ENCODE data around the gene TLE4.
"Not testable (repeated sequence)": the region's sequence is repeated elsewhere in the genome, so short reads cannot be mapped to it uniquely, and the experiment has no call there.

Gene TLE4

GRCh38 chr9:79639354-79639753 is 67.6 kb downstream of the TLE4 start:
- Histone ChIP-seq H3K27me3 (replicated peaks in 2 of 5; ENCODE audit: control insufficient read depth in 4 of 5, insufficient read depth in 5 of 5, low read length in 4 of 5) (no peaks in the 10 kb centered on the region), H3K9me3 (ENCODE audit: control extremely low read depth in 1 of 5, control insufficient read depth in 4 of 5, insufficient read depth in 2 of 5, low read depth in 1 of 5, low read length in 4 of 5) (peaks cover 1 to 13% (median 7%) of the 10 kb centered on the region in 5 experiments), H3K36me3 (ENCODE audit: control insufficient read depth in 4 of 4, insufficient read depth in 4 of 4, low read length in 3 of 4) (peaks cover 6 to 13% (median 9%) of the 10 kb centered on the region in 4 experiments), H3K4me1 (ENCODE audit: control extremely low read depth in 1 of 4, control insufficient read depth in 4 of 4, insufficient read depth in 4 of 4, low read length in 3 of 4) (no peaks in the 10 kb centered on the region), H3K4me3 (ENCODE audit: control insufficient read depth in 1 of 7, extremely low read depth in 1 of 7, insufficient read depth in 4 of 7, low read depth in 2 of 7, low read length in 6 of 7) (no peak overlapping the region), H3K27ac (ENCODE audit: insufficient read depth in 1 of 2, low read depth in 1 of 2, low read length in 2 of 2, poor library complexity in 1 of 2, severe bottlenecking in 2 of 2) (no peak overlapping the region)
- no peak for DNase-seq
- WGBS (ENCODE audit: insufficient coverage) = no CpG with 5 or more reads among the region's 1 CpG
- ChIA-PET POLR2A (interaction anchor here (0.6 to 1.5 kb wide), 2 partner anchors 12 to 37 kb away, joined by 3 to 7 read pairs; no protein-coding TSS in a partner anchor), CTCF (interaction anchor here (1.3 kb wide), 1 partner anchor 47 kb away, joined by 4 read pairs; no protein-coding TSS in a partner anchor)

DNA sequence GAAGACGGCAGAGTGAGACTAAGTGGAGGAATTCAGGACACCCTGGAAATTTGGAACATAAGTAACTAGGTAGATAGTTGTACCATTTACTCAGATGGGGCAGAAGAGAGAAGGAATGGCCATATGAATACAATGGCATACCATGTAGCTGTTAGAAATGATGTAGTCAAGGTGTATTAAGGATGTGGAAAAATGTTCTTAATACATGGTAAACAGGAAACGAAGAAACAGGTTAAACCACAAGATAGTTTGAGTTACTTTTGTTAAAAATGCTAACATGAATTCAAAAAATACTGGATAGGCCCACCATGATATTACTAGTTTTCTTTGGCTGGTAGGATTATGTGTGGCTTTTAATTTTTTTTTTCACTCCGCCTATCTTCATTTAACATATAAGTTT is 68.3 kb downstream of the TLE4 start:
- H3K27ac ChIP-seq (ENCODE audit: insufficient read depth in 1 of 2, low read depth in 1 of 2, low read length in 2 of 2, poor library complexity in 1 of 2, severe bottlenecking in 2 of 2); H3K4me3 ChIP-seq (ENCODE audit: control insufficient read depth in 1 of 7, extremely low read depth in 1 of 7, insufficient read depth in 4 of 7, low read depth in 2 of 7, low read length in 6 of 7); H3K4me1 ChIP-seq (ENCODE audit: control extremely low read depth in 1 of 4, control insufficient read depth in 4 of 4, insufficient read depth in 4 of 4, low read length in 3 of 4); H3K27me3 ChIP-seq (replicated peaks in 2 of 5; ENCODE audit: control insufficient read depth in 4 of 5, insufficient read depth in 5 of 5, low read length in 4 of 5); DNase-seq: not testable (repeated sequence)
- ChIA-PET POLR2A (interaction anchor here (0.6 kb wide), 1 partner anchor 38 kb away, joined by 7 read pairs; no protein-coding TSS in a partner anchor), CTCF (interaction anchor here (1.2 kb wide), 1 partner anchor 15 kb away, joined by 3 read pairs; no protein-coding TSS in a partner anchor)
- Histone ChIP-seq H3K9me3 (ENCODE audit: control extremely low read depth in 1 of 5, control insufficient read depth in 4 of 5, insufficient read depth in 2 of 5, low read depth in 1 of 5, low read length in 4 of 5) (peaks cover 1 to 19% (median 9%) of the 10 kb centered on the region in 5 experiments), H3K36me3 (ENCODE audit: control insufficient read depth in 4 of 4, insufficient read depth in 4 of 4, low read length in 3 of 4) (peaks cover 10 to 19% (median 11%) of the 10 kb centered on the region in 4 experiments)
- WGBS (ENCODE audit: insufficient coverage) = no CpG with 5 or more reads among the region's 3 CpGs

- Histone ChIP-seq H3K9me3 (ENCODE audit: control extremely low read depth in 1 of 5, control insufficient read depth in 4 of 5, insufficient read depth in 2 of 5, low read depth in 1 of 5, low read length in 4 of 5) (peaks cover 1 to 22% (median 10%) of the 10 kb centered on the region in 5 experiments), H3K36me3 (ENCODE audit: control insufficient read depth in 4 of 4, insufficient read depth in 4 of 4, low read length in 3 of 4) (peaks cover 11 to 20% (median 13%) of the 10 kb centered on the region in 4 experiments), H3K27ac (ENCODE audit: insufficient read depth in 1 of 2, low read depth in 1 of 2, low read length in 2 of 2, poor library complexity in 1 of 2, severe bottlenecking in 2 of 2) (no peak overlapping the region), H3K4me1 (ENCODE audit: control extremely low read depth in 1 of 4, control insufficient read depth in 4 of 4, insufficient read depth in 4 of 4, low read length in 3 of 4) (no peaks in the 10 kb centered on the region), H3K4me3 (ENCODE audit: control insufficient read depth in 1 of 7, extremely low read depth in 1 of 7, insufficient read depth in 4 of 7, low read depth in 2 of 7, low read length in 6 of 7) (no peak overlapping the region), H3K27me3 (replicated peaks in 2 of 5; ENCODE audit: control insufficient read depth in 4 of 5, insufficient read depth in 5 of 5, low read length in 4 of 5) (no peaks in the 10 kb centered on the region)
- DNase-seq = no peak
- ChIA-PET CTCF (interaction anchor here (1.2 kb wide), 1 partner anchor 16 kb away, joined by 3 read pairs; no protein-coding TSS in a partner anchor), POLR2A (no interaction called here)
- WGBS (ENCODE audit: insufficient coverage) = 100% methylated on average over 1 of the region's 1 CpG
These were observed 69.3 kb downstream of the TLE4 start for GRCh38 chr9:79641070-79641469.

GRCh38 chr9:79642671-79643070 is 70.9 kb downstream of the TLE4 start:
- POLR2A ChIA-PET = no interaction called here
- WGBS (ENCODE audit: insufficient coverage) = 100% methylated on average over 1 of the region's 2 CpGs
- no peak for DNase-seq
- Histone ChIP-seq H3K36me3 (ENCODE audit: control insufficient read depth in 4 of 4, insufficient read depth in 4 of 4, low read length in 3 of 4) (peaks cover 6 to 15% (median 13%) of the 10 kb centered on the region in 4 experiments), H3K27ac (ENCODE audit: insufficient read depth in 1 of 2, low read depth in 1 of 2, low read length in 2 of 2, poor library complexity in 1 of 2, severe bottlenecking in 2 of 2) (no peak overlapping the region), H3K4me3 (ENCODE audit: control insufficient read depth in 1 of 7, extremely low read depth in 1 of 7, insufficient read depth in 4 of 7, low read depth in 2 of 7, low read length in 6 of 7) (no peak overlapping the region), H3K9me3 (ENCODE audit: control extremely low read depth in 1 of 5, control insufficient read depth in 4 of 5, insufficient read depth in 2 of 5, low read depth in 1 of 5, low read length in 4 of 5) (peaks cover 1 to 22% (median 10%) of the 10 kb centered on the region in 5 experiments), H3K4me1 (ENCODE audit: control extremely low read depth in 1 of 4, control insufficient read depth in 4 of 4, insufficient read depth in 4 of 4, low read length in 3 of 4) (no peaks in the 10 kb centered on the region), H3K27me3 (replicated peaks in 2 of 5; ENCODE audit: control insufficient read depth in 4 of 5, insufficient read depth in 5 of 5, low read length in 4 of 5) (no peaks in the 10 kb centered on the region)
- CTCF ChIA-PET = interaction anchor here (0.8 to 0.9 kb wide), 2 partner anchors 20 to 60 kb away, joined by 3 read pairs; no protein-coding TSS in a partner anchor

DNA sequence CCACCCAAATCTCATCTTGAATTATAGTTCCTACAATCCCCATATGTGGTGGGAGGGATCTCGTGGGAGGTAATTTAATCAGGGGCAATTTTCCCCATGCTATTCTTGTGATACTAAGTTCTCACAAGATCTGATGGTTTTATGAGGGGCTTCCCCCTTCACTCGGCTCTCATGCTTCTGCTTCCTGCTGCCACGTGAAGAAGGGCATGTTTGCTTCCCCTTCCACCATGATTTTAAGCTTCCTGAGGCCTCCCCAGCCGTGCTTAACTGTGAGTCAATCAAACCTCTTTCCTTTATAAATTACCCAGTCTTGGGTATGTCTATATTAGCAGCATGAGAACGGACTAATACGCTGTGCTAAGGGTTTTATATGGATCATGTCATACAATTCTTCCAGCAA is 72.3 kb downstream of the TLE4 start:
- no peak for DNase-seq
- Histone ChIP-seq H3K27ac (ENCODE audit: insufficient read depth in 1 of 2, low read depth in 1 of 2, low read length in 2 of 2, poor library complexity in 1 of 2, severe bottlenecking in 2 of 2) (no peak overlapping the region), H3K4me3 (ENCODE audit: control insufficient read depth in 1 of 7, extremely low read depth in 1 of 7, insufficient read depth in 4 of 7, low read depth in 2 of 7, low read length in 6 of 7) (no peak overlapping the region), H3K4me1 (ENCODE audit: control extremely low read depth in 1 of 4, control insufficient read depth in 4 of 4, insufficient read depth in 4 of 4, low read length in 3 of 4) (no peaks in the 10 kb centered on the region), H3K27me3 (replicated peaks in 2 of 5; ENCODE audit: control insufficient read depth in 4 of 5, insufficient read depth in 5 of 5, low read length in 4 of 5) (no peaks in the 10 kb centered on the region), H3K9me3 (ENCODE audit: control extremely low read depth in 1 of 5, control insufficient read depth in 4 of 5, insufficient read depth in 2 of 5, low read depth in 1 of 5, low read length in 4 of 5) (peaks cover 1 to 19% (median 10%) of the 10 kb centered on the region in 5 experiments), H3K36me3 (ENCODE audit: control insufficient read depth in 4 of 4, insufficient read depth in 4 of 4, low read length in 3 of 4) (peaks cover 6 to 15% (median 13%) of the 10 kb centered on the region in 4 experiments)
- POLR2A ChIA-PET = no interaction called here
- CTCF ChIA-PET = no interaction called here
- 87% methylated on average over 5 of the region's 6 CpGs for WGBS (ENCODE audit: insufficient coverage)

DNA sequence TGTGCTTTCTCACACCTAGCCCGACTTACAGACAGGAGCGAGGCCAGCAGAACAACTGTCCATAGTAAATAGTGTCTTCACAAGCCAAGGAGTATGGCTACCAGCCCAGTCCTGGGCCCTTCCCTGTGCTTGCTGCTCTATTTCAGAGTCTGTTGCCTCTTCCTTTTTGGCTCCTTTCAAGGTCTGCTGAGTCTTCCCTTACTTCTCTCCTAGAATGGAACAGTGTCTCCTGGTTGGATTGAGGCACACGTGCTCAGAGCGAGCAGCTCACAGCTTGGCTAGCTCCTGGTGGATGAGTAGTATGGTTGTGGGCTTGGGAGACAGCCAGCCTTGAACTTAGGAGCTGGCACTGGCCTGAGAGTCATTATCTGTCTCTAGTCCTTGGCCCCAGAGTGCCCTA is 72.8 kb downstream of the TLE4 start:
- no peak overlapping the region for H3K27ac ChIP-seq (ENCODE audit: insufficient read depth in 1 of 2, low read depth in 1 of 2, low read length in 2 of 2, poor library complexity in 1 of 2, severe bottlenecking in 2 of 2)

GRCh38 chr9:79645110-79645509 is 73.3 kb downstream of the TLE4 start:
- ChIA-PET CTCF (no interaction called here), POLR2A (no interaction called here)
- H3K27ac ChIP-seq (ENCODE audit: insufficient read depth in 1 of 2, low read depth in 1 of 2, low read length in 2 of 2, poor library complexity in 1 of 2, severe bottlenecking in 2 of 2) = no peak overlapping the region
- DNase-seq = no peak
- peaks cover 6 to 15% (median 13%) of the 10 kb centered on the region in 4 experiments for H3K36me3 ChIP-seq (ENCODE audit: control insufficient read depth in 4 of 4, insufficient read depth in 4 of 4, low read length in 3 of 4)
- no peak overlapping the region for H3K4me3 ChIP-seq (ENCODE audit: control insufficient read depth in 1 of 7, extremely low read depth in 1 of 7, insufficient read depth in 4 of 7, low read depth in 2 of 7, low read length in 6 of 7)
- peaks cover 1 to 19% (median 10%) of the 10 kb centered on the region in 5 experiments for H3K9me3 ChIP-seq (ENCODE audit: control extremely low read depth in 1 of 5, control insufficient read depth in 4 of 5, insufficient read depth in 2 of 5, low read depth in 1 of 5, low read length in 4 of 5)
- 100% methylated on average over 3 of the region's 3 CpGs for WGBS (ENCODE audit: insufficient coverage)
- H3K4me1 ChIP-seq (ENCODE audit: control extremely low read depth in 1 of 4, control insufficient read depth in 4 of 4, insufficient read depth in 4 of 4, low read length in 3 of 4) = no peaks in the 10 kb centered on the region
- no peaks in the 10 kb centered on the region for H3K27me3 ChIP-seq (replicated peaks in 2 of 5; ENCODE audit: control insufficient read depth in 4 of 5, insufficient read depth in 5 of 5, low read length in 4 of 5)

More for the DNA sequence above, 72.8 kb downstream of the TLE4 start:
- POLR2A ChIA-PET = no interaction called here
- CTCF ChIA-PET = no interaction called here
- Histone ChIP-seq H3K36me3 (ENCODE audit: control insufficient read depth in 4 of 4, insufficient read depth in 4 of 4, low read length in 3 of 4) (peaks cover 6 to 15% (median 13%) of the 10 kb centered on the region in 4 experiments), H3K4me3 (ENCODE audit: control insufficient read depth in 1 of 7, extremely low read depth in 1 of 7, insufficient read depth in 4 of 7, low read depth in 2 of 7, low read length in 6 of 7) (no peak overlapping the region), H3K9me3 (ENCODE audit: control extremely low read depth in 1 of 5, control insufficient read depth in 4 of 5, insufficient read depth in 2 of 5, low read depth in 1 of 5, low read length in 4 of 5) (peaks cover 1 to 19% (median 10%) of the 10 kb centered on the region in 5 experiments), H3K27me3 (replicated peaks in 2 of 5; ENCODE audit: control insufficient read depth in 4 of 5, insufficient read depth in 5 of 5, low read length in 4 of 5) (no peaks in the 10 kb centered on the region), H3K4me1 (ENCODE audit: control extremely low read depth in 1 of 4, control insufficient read depth in 4 of 4, insufficient read depth in 4 of 4, low read length in 3 of 4) (no peaks in the 10 kb centered on the region)
- WGBS (ENCODE audit: insufficient coverage) = 83% methylated on average over 4 of the region's 4 CpGs
- DNase-seq = no peak
